ENCODE data around the gene MEIOSIN. TPM values are rescaled to one million over a fixed set of nuclear protein-coding genes. Genes with fewer than 3 reads are reported as not detected.

MEIOSIN gene
- total and polyA plus RNA-seq, 2 of the 4 experiments (the other 2 are of a cell fraction) = not detected

Other genes starting within 250 kb of the MEIOSIN start
- 5.3 and 5.7 TPM in 2 replicates for gene RTN2, start 236.4 kb upstream of the MEIOSIN start, total RNA-seq (2012; rRNA removed)
- 17.4 and 19.4 TPM in 2 replicates for gene RTN2, start 236.4 kb upstream of the MEIOSIN start, polyA plus RNA-seq (2012; rRNA removed)
- 0.56 and 0.90 TPM in 2 replicates for gene PPM1N, start 235.0 kb upstream of the MEIOSIN start, total RNA-seq (2012; rRNA removed)
- 1.6 TPM in 2 replicates for gene PPM1N, start 235.0 kb upstream of the MEIOSIN start, polyA plus RNA-seq (2012; rRNA removed)
- 61.1 and 66.9 TPM in 2 replicates for gene VASP, start 226.0 kb upstream of the MEIOSIN start, total RNA-seq (2012; rRNA removed)
- gene VASP, start 226.0 kb upstream of the MEIOSIN start, polyA plus RNA-seq (2012; rRNA removed) = 88.8 and 126 TPM in 2 replicates
- gene OPA3, start 148.6 kb upstream of the MEIOSIN start, total RNA-seq (2012; rRNA removed) = 3.9 and 5.2 TPM in 2 replicates
- 9.6 and 10.9 TPM in 2 replicates for gene OPA3, start 148.6 kb upstream of the MEIOSIN start, polyA plus RNA-seq (2012; rRNA removed)
- gene GPR4, start 131.2 kb upstream of the MEIOSIN start, total RNA-seq (2012; rRNA removed) = not detected in 2 replicates
- gene GPR4, start 131.2 kb upstream of the MEIOSIN start, polyA plus RNA-seq (2012; rRNA removed) = 0.02 and 0.04 TPM in 2 replicates
- gene EML2, start 94.0 kb upstream of the MEIOSIN start, total RNA-seq (2012; rRNA removed) = 11.1 and 11.8 TPM in 2 replicates
- gene EML2, start 94.0 kb upstream of the MEIOSIN start, polyA plus RNA-seq (2012; rRNA removed) = 25.3 and 26.0 TPM in 2 replicates
- 0.18 and 0.28 TPM in 2 replicates for gene GIPR, start 65.2 kb upstream of the MEIOSIN start, total RNA-seq (2012; rRNA removed)
- 0.63 and 1.2 TPM in 2 replicates for gene GIPR, start 65.2 kb upstream of the MEIOSIN start, polyA plus RNA-seq (2012; rRNA removed)
- 877 and 974 TPM in 2 replicates for gene SNRPD2, start 41.5 kb upstream of the MEIOSIN start, total RNA-seq (2012; rRNA removed)
- gene SNRPD2, start 41.5 kb upstream of the MEIOSIN start, polyA plus RNA-seq (2012; rRNA removed) = 587 and 623 TPM in 2 replicates
- gene QPCTL, start 40.8 kb upstream of the MEIOSIN start, total RNA-seq (2012; rRNA removed) = 6.6 and 7.8 TPM in 2 replicates
- gene QPCTL, start 40.8 kb upstream of the MEIOSIN start, polyA plus RNA-seq (2012; rRNA removed) = 11.5 and 12.1 TPM in 2 replicates
- gene FBXO46, start 2.5 kb upstream of the MEIOSIN start, total RNA-seq (2012; rRNA removed) = 2.2 and 3.0 TPM in 2 replicates
- 6.8 and 7.0 TPM in 2 replicates for gene FBXO46, start 2.5 kb upstream of the MEIOSIN start, polyA plus RNA-seq (2012; rRNA removed)
- gene SIX5, start 35.8 kb downstream of the MEIOSIN start, total RNA-seq (2012; rRNA removed) = 0.90 and 1.4 TPM in 2 replicates
- 15.5 TPM in 2 replicates for gene SIX5, start 35.8 kb downstream of the MEIOSIN start, polyA plus RNA-seq (2012; rRNA removed)
- 7.9 and 10.0 TPM in 2 replicates for gene DMPK, start 49.1 kb downstream of the MEIOSIN start, total RNA-seq (2012; rRNA removed)
- 48.5 and 50.7 TPM in 2 replicates for gene DMPK, start 49.1 kb downstream of the MEIOSIN start, polyA plus RNA-seq (2012; rRNA removed)
- 9.7 and 10.0 TPM in 2 replicates for gene DMWD, start 59.4 kb downstream of the MEIOSIN start, total RNA-seq (2012; rRNA removed)
- 28.5 and 33.1 TPM in 2 replicates for gene DMWD, start 59.4 kb downstream of the MEIOSIN start, polyA plus RNA-seq (2012; rRNA removed)
- gene RSPH6A, start 81.9 kb downstream of the MEIOSIN start, total RNA-seq (2012; rRNA removed) = under 0.01 TPM in 2 replicates
- gene RSPH6A, start 81.9 kb downstream of the MEIOSIN start, polyA plus RNA-seq (2012; rRNA removed) = 0.09 TPM in 1 of 2 replicates, not detected in the other
- 33.6 and 35.3 TPM in 2 replicates for gene SYMPK, start 129.7 kb downstream of the MEIOSIN start, total RNA-seq (2012; rRNA removed)
- 70.0 and 71.5 TPM in 2 replicates for gene SYMPK, start 129.7 kb downstream of the MEIOSIN start, polyA plus RNA-seq (2012; rRNA removed)
- gene FOXA3, start 130.9 kb downstream of the MEIOSIN start, total RNA-seq (2012; rRNA removed) = not detected in 2 replicates
- gene FOXA3, start 130.9 kb downstream of the MEIOSIN start, polyA plus RNA-seq (2012; rRNA removed) = not detected in 2 replicates
- gene IRF2BP1, start 152.7 kb downstream of the MEIOSIN start, total RNA-seq (2012; rRNA removed) = 4.5 and 5.0 TPM in 2 replicates
- 8.5 and 11.6 TPM in 2 replicates for gene IRF2BP1, start 152.7 kb downstream of the MEIOSIN start, polyA plus RNA-seq (2012; rRNA removed)
- 0.28 and 0.36 TPM in 2 replicates for gene MYPOP, start 169.2 kb downstream of the MEIOSIN start, total RNA-seq (2012; rRNA removed)
- gene MYPOP, start 169.2 kb downstream of the MEIOSIN start, polyA plus RNA-seq (2012; rRNA removed) = 2.8 and 3.1 TPM in 2 replicates
- not detected in 2 replicates for gene NANOS2, start 181.3 kb downstream of the MEIOSIN start, total RNA-seq (2012; rRNA removed)
- gene NANOS2, start 181.3 kb downstream of the MEIOSIN start, polyA plus RNA-seq (2012; rRNA removed) = not detected in 2 replicates
- gene NOVA2, start 240.4 kb downstream of the MEIOSIN start, total RNA-seq (2012; rRNA removed) = not detected in 2 replicates
- gene NOVA2, start 240.4 kb downstream of the MEIOSIN start, polyA plus RNA-seq (2012; rRNA removed) = 0.03 TPM in 1 of 2 replicates, not detected in the other